Stimulated activated naive B cell treated with anti-CD40 and anti-IgM and Interleukin-4, amounts not matched to agents 10 μg/mL and 1 μg/mL and 100 μg/mL, for 72 hours (primary cell): ENCODE results near the gene L3MBTL2.
A peak's percentile ranks its signal among the peaks of the same experiment; 100 is the strongest.
"Not testable (repeated sequence)": the region's sequence is repeated elsewhere in the genome, so short reads cannot be mapped to it uniquely, and the experiment has no call there.

Source experiments
- ATAC-seq, 2 donors: fragments of 150-1000 bp; cut with Tn5 transposase; replicated peaks; 2 replicates each; pipeline ENCODE4 v1.10.0; 2021; ENCODE audit warnings: moderate library complexity in 1 of 2
- DNase-seq: peaks from one replicate; pipeline ENCODE4 v3.0.0; 2021
- H3K27ac Mint-ChIP-seq: one replicate; pipeline ENCODE4 v1.8.0; 2022; ENCODE audit warnings: mild to moderate bottlenecking, mixed read lengths
- H3K27me3 Mint-ChIP-seq, 2 donors: one replicate each; pipeline ENCODE4 v1.8.0; 2022; ENCODE audit warnings: mixed read lengths in 2 of 2
- H3K36me3 Mint-ChIP-seq, 2 donors: one replicate each; pipeline ENCODE4 v1.8.0; 2022; ENCODE audit warnings: mixed read lengths in 2 of 2, mild to moderate bottlenecking in 1 of 2
- H3K4me1 Mint-ChIP-seq, 2 donors: one replicate each; pipeline ENCODE4 v1.8.0; 2022; ENCODE audit warnings: mixed read lengths in 2 of 2, mild to moderate bottlenecking in 1 of 2
- H3K4me3 Mint-ChIP-seq, 2 donors: one replicate each; pipeline ENCODE4 v1.8.0; 2022; ENCODE audit warnings: mild to moderate bottlenecking in 2 of 2, mixed read lengths in 2 of 2, moderate library complexity in 1 of 2
- H3K9me3 Mint-ChIP-seq, 2 donors: one replicate each; pipeline ENCODE4 v1.8.0; 2022; ENCODE audit warnings: mixed read lengths in 2 of 2, mild to moderate bottlenecking in 1 of 2

Gene L3MBTL2

DNA sequence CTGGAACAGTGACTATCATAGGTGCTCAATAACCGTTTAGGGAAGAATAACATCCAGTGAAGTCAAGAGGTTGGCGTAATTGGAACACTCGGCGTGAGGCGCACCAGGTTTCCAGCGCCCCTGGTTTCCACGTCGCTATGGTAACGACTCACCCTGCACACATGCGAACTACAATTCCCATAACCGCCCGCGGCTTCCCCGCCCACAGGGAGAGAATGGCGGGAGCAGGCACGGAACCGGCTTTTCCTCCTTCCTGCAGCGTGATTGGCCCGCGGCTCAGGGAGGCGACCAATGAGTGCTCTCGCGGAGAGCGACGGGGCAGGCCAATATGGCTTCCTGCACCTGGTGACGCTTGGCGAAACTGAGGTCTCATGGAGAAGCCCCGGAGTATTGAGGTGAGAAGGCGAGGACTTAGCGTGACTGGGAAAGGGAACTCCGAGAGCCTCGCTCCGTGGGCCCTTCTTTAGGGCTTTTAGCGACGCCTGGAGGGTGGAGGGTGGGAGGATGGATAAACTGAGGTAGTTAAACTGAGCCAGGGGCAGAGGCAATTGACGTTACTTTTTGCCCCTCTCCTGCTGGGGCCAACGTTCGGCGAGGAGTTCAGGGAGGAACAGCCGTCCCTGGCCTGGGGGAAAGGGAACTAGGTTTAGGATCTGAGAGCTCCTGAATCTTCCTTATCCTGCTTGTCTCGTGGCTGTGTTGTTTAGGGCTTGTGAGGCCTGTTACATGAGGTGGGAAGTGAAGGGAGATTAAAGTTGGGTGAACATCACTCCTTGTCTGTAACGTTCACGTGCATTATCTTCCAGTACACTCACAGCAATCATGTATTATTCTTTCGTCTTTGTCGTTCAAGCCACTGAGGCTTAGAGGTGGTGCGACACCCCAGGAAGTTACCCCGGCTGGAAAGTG lies at the start of gene L3MBTL2:
L3MBTL2 (plus strand) TSS at position 321 of the 909 bp plus-strand sequence; CDS start at position 372, 51 bp downstream.
- ATAC-seq (peak; percentile 99 to 100), DNase-seq (peak; percentile 97)
- Mint-ChIP-seq H3K27me3 (peaks cover 7 to 14% of the 10 kb centered on the region in 2 donors), H3K4me1 (peaks cover 11 to 37% of the 10 kb centered on the region in 2 donors), H3K36me3 (peaks cover 7 to 16% of the 10 kb centered on the region in 2 donors), H3K27ac (peak within 1 kb of the TSS; percentile 96), H3K4me3 (peak within 1 kb of the TSS; percentile 87 to 88), H3K9me3 (no peaks in the 10 kb centered on the region)

DNA sequence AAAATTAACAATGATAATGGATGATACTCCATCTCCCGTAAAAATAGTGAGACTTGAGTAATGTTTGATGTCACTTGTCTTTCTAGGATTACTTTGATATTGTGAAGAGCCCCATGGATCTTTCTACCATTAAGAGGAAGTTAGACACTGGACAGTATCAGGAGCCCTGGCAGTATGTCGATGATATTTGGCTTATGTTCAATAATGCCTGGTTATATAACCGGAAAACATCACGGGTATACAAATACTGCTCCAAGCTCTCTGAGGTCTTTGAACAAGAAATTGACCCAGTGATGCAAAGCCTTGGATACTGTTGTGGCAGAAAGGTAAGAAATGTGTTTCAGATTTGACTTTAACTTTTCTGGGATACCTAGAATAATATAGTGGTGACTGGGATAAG lies 48.0 kb upstream of the L3MBTL2 start:
- no peak overlapping the region for H3K27ac Mint-ChIP-seq
- no peak overlapping the region for H3K4me3 Mint-ChIP-seq
- no peaks in the 10 kb centered on the region for H3K4me1 Mint-ChIP-seq
- H3K36me3 Mint-ChIP-seq = peaks cover 35 to 60% of the 10 kb centered on the region in 2 donors
- no peak for DNase-seq
- no peak for ATAC-seq
- no peaks in the 10 kb centered on the region for H3K9me3 Mint-ChIP-seq
- H3K27me3 Mint-ChIP-seq = no peaks in the 10 kb centered on the region

DNA sequence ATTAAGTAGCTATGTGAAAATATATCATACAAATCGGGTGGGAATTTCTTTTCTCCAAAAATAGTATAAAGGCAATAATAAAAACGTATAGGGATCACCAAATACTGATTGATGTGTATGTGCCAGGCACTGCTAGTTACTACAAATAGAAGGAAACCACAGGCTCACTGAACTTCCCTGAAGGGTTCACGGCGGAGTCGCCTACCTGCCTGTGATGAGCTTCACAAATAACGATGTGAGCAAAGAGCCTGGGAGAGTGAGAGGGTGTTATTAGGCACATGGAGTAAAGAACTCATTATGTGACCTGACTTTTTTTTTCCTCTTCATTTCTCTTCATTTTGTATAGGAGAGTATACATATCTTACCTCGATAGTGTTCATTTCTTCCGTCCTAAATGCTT lies 36.0 kb upstream of the L3MBTL2 start:
- Mint-ChIP-seq H3K9me3 (no peaks in the 10 kb centered on the region), H3K27ac (peak overlapping the region; percentile 5), H3K27me3 (no peaks in the 10 kb centered on the region), H3K4me1 (no peaks in the 10 kb centered on the region), H3K36me3 (peaks cover 23 to 47% of the 10 kb centered on the region in 2 donors), H3K4me3 (no peak overlapping the region)
- no peak for ATAC-seq
- no peak for DNase-seq

DNA sequence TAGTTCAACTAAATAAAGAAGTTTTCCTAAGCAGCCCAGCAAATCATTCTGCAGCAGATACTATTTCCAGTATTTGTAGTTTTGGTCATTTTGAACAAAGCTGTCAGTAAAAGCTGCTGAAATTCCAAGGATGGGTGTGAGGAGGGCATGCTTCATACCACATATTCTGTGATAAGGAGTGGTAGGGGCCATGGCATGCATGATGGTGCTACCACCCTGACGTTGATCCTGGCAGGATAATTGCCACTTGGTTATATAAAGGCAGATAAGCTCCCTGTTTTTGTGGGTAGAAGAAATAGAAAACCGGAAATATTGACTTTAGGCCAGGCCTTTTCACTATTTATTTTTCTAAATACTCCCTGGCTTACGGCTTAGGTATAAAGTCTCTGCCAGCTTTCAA lies 33.1 kb upstream of the L3MBTL2 start:
- Mint-ChIP-seq H3K36me3 (peaks cover 26 to 55% of the 10 kb centered on the region in 2 donors), H3K27ac (no peak overlapping the region)
- no peak for ATAC-seq

DNA sequence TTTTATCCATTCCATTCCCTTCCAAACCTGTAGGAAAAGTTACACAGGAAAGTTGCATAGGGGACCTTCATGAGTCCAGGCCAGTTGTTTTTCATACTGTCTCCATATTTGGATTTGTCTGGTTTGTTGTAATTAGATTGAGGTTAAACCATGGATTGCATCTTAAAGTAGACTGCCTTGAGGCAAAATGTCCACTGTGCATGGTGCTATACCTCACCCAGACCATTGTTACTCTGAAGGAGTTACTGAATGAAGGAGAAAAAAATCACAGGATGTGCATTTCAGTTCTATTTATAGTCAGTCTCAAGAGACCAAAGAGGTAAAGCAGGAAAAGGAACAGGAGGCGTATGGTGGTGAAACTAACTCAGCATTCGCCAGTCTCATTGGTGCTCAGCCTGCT lies 29.6 kb upstream of the L3MBTL2 start:
- Mint-ChIP-seq H3K4me3 (no peak overlapping the region), H3K4me1 (peaks cover 12 to 13% of the 10 kb centered on the region in 2 donors), H3K27ac (peak overlapping the region; percentile 59), H3K36me3 (peaks cover 34 to 58% of the 10 kb centered on the region in 2 donors), H3K9me3 (no peaks in the 10 kb centered on the region), H3K27me3 (no peaks in the 10 kb centered on the region)
- ATAC-seq (no peak), DNase-seq (no peak)

More for the DNA sequence above, 33.1 kb upstream of the L3MBTL2 start:
- DNase-seq = no peak
- H3K9me3 Mint-ChIP-seq = no peaks in the 10 kb centered on the region
- no peaks in the 10 kb centered on the region for H3K27me3 Mint-ChIP-seq
- peaks cover 0 to 3% of the 10 kb centered on the region in 2 donors for H3K4me1 Mint-ChIP-seq
- H3K4me3 Mint-ChIP-seq = no peak overlapping the region

DNA sequence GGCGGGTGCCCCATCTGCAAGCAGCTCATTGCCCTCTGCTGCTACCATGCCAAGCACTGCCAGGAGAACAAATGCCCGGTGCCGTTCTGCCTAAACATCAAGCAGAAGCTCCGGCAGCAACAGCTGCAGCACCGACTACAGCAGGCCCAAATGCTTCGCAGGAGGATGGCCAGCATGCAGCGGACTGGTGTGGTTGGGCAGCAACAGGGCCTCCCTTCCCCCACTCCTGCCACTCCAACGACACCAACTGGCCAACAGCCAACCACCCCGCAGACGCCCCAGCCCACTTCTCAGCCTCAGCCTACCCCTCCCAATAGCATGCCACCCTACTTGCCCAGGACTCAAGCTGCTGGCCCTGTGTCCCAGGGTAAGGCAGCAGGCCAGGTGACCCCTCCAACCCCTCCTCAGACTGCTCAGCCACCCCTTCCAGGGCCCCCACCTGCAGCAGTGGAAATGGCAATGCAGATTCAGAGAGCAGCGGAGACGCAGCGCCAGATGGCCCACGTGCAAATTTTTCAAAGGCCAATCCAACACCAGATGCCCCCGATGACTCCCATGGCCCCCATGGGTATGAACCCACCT lies 28.0 kb upstream of the L3MBTL2 start:
- peaks cover 16 to 17% of the 10 kb centered on the region in 2 donors for H3K4me1 Mint-ChIP-seq
- H3K4me3 Mint-ChIP-seq = no peak overlapping the region
- H3K36me3 Mint-ChIP-seq = peaks cover 34 to 58% of the 10 kb centered on the region in 2 donors
- DNase-seq (no peak), ATAC-seq (no peak)
- H3K9me3 Mint-ChIP-seq = peaks cover 2 to 4% of the 10 kb centered on the region in 2 donors
- H3K27me3 Mint-ChIP-seq = no peaks in the 10 kb centered on the region
- H3K27ac Mint-ChIP-seq = peak overlapping the region; percentile 20

DNA sequence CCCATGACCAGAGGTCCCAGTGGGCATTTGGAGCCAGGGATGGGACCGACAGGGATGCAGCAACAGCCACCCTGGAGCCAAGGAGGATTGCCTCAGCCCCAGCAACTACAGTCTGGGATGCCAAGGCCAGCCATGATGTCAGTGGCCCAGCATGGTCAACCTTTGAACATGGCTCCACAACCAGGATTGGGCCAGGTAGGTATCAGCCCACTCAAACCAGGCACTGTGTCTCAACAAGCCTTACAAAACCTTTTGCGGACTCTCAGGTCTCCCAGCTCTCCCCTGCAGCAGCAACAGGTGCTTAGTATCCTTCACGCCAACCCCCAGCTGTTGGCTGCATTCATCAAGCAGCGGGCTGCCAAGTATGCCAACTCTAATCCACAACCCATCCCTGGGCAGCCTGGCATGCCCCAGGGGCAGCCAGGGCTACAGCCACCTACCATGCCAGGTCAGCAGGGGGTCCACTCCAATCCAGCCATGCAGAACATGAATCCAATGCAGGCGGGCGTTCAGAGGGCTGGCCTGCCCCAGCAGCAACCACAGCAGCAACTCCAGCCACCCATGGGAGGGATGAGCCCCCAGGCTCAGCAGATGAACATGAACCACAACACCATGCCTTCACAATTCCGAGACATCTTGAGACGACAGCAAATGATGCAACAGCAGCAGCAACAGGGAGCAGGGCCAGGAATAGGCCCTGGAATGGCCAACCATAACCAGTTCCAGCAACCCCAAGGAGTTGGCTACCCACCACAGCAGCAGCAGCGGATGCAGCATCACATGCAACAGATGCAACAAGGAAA lies 27.3 kb upstream of the L3MBTL2 start:
- ATAC-seq = no peak
- no peak for DNase-seq
- peak overlapping the region in 1 of 2 donors; percentile 57 for H3K4me3 Mint-ChIP-seq
- H3K4me1 Mint-ChIP-seq = peaks cover 16 to 17% of the 10 kb centered on the region in 2 donors
- peak overlapping the region; percentile 85 for H3K27ac Mint-ChIP-seq
- H3K9me3 Mint-ChIP-seq = peaks cover 2 to 4% of the 10 kb centered on the region in 2 donors
- H3K27me3 Mint-ChIP-seq = no peaks in the 10 kb centered on the region
- peaks cover 33 to 54% of the 10 kb centered on the region in 2 donors for H3K36me3 Mint-ChIP-seq

DNA sequence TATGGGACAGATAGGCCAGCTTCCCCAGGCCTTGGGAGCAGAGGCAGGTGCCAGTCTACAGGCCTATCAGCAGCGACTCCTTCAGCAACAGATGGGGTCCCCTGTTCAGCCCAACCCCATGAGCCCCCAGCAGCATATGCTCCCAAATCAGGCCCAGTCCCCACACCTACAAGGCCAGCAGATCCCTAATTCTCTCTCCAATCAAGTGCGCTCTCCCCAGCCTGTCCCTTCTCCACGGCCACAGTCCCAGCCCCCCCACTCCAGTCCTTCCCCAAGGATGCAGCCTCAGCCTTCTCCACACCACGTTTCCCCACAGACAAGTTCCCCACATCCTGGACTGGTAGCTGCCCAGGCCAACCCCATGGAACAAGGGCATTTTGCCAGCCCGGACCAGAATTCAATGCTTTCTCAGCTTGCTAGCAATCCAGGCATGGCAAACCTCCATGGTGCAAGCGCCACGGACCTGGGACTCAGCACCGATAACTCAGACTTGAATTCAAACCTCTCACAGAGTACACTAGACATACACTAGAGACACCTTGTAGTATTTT lies 26.6 kb upstream of the L3MBTL2 start:
- Mint-ChIP-seq H3K4me1 (peaks cover 16 to 17% of the 10 kb centered on the region in 2 donors), H3K9me3 (peaks cover 2 to 4% of the 10 kb centered on the region in 2 donors), H3K27me3 (no peaks in the 10 kb centered on the region), H3K4me3 (peak overlapping the region in 1 of 2 donors; percentile 49), H3K27ac (peak overlapping the region; percentile 91), H3K36me3 (peaks cover 28 to 49% of the 10 kb centered on the region in 2 donors)
- no peak for ATAC-seq
- no peak for DNase-seq

DNA sequence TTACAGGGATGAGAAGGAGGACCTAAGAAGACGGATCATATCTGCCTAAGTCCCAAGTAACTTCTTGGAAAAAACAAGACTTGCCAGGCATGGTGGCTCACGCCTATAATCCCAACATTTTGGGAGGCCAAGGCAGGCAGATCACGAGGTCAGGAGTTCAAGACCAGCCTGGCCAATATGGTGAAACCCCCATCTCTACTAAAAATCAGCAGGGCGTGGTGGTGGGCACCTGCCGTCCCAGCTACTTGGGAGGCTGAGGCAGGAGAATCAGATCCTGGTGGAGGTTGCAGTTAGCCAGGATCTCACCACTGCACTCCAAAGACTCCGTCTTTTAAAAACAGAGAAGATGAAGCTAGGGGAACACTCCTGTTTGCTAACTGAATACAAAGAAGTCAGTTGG lies 24.8 kb upstream of the L3MBTL2 start:
- Mint-ChIP-seq H3K4me1 (peaks cover 16 to 17% of the 10 kb centered on the region in 2 donors), H3K36me3 (peaks cover 21 to 47% of the 10 kb centered on the region in 2 donors)
- DNase-seq, H3K4me3 Mint-ChIP-seq, ATAC-seq, H3K27ac Mint-ChIP-seq, H3K9me3 Mint-ChIP-seq, H3K27me3 Mint-ChIP-seq: not testable (repeated sequence)

DNA sequence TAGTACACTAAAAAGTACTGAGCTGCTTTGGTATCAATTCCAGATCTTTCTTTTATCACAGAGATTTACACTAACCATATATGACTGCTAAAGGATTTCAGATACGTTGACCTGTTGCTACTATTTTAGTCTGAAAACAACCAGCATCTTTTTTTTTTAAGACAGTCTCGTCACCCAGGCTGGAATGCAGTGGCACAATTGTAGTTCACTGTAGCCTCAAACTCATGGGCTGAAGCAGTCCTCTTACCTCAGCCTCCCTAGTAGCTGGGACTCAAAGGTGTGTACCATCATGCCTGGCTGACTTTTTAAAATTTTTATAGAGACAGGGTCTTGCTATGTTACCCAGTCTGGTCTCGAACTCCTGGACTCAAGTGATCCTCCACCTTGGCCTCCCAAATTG lies 24.2 kb upstream of the L3MBTL2 start:
- Mint-ChIP-seq H3K4me3 (peak overlapping the region in 1 of 2 donors; percentile 27), H3K27me3 (no peaks in the 10 kb centered on the region), H3K9me3 (peaks cover 2 to 4% of the 10 kb centered on the region in 2 donors), H3K36me3 (peaks cover 19 to 41% of the 10 kb centered on the region in 2 donors), H3K27ac (peak overlapping the region; percentile 80), H3K4me1 (peaks cover 13 to 17% of the 10 kb centered on the region in 2 donors)
- DNase-seq = no peak
- ATAC-seq = no peak

DNA sequence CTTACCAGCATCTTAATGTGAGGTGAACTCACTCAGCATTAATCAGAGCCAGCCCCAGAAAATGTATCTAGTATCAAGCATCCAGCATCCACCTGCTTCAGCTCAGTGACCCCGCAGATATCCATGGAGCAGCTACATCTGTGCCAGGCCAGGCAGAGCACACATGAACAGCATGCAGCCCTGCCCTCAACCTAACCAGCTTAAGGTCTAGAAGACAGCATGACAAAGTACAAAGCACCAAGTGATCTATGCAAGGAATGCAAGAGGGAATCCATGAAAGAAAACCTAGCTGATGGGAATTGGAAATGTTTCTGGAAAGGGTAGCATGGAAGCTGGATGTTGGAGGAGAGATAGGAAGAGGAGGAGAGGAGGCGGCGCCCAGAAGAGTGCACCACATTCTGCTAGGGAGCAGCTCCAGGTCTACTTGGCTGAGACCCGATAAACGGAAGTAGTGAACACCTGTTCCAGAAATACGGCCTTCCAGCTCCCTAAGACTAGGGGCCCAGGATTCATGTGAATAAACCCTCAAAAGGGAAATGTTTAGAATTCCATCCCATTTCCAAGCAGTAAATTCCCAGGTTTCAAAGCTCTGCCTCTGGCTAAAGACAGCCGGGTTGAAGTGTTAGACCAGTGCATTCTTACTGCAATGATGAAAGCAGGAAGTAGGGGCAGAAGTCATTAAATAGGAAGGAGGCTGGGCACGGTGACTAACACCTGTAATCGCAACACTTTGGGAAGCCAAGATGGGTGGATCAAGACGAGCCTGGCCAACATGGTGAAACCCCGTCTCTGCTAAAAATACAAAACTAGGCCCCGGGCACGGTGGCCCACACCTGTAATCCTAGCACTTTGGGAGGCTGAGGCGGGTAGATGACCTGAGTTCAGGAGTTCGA lies 23.5 kb upstream of the L3MBTL2 start:
- Mint-ChIP-seq H3K9me3 (peaks cover 2 to 4% of the 10 kb centered on the region in 2 donors), H3K36me3 (peaks cover 15 to 36% of the 10 kb centered on the region in 2 donors)
- no peak for DNase-seq

DNA sequence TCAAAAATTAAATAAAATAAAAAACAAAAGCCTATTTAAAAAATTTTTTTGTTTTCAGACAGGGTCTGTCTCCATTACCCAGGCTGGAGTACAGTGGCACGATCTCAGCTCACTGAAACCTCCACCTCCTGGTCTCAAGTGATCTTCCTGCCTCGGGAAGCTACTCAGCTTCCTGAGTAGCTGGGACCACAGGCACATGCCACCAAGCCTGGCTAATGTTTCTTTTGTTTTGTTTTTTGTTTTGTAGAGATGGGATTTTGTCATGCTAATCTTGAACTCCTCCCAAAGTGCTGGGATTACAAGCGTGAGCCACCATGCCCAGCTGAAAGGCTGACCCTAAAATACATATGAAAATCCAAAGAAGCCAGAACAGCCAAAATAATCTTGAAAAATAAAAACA lies 20.4 kb upstream of the L3MBTL2 start:
- no peak overlapping the region for H3K27ac Mint-ChIP-seq
- no peak for ATAC-seq
- H3K27me3 Mint-ChIP-seq = no peaks in the 10 kb centered on the region
- H3K9me3 Mint-ChIP-seq = peaks cover 2 to 4% of the 10 kb centered on the region in 2 donors
- no peak for DNase-seq
- peaks cover 0 to 16% of the 10 kb centered on the region in 2 donors for H3K36me3 Mint-ChIP-seq
- H3K4me1 Mint-ChIP-seq = peaks cover 4 to 5% of the 10 kb centered on the region in 2 donors
- H3K4me3 Mint-ChIP-seq = no peak overlapping the region

More for the DNA sequence above, 23.5 kb upstream of the L3MBTL2 start:
- Mint-ChIP-seq H3K4me1 (peaks cover 13 to 17% of the 10 kb centered on the region in 2 donors), H3K4me3 (peak overlapping the region in 1 of 2 donors; percentile 27), H3K27me3 (no peaks in the 10 kb centered on the region), H3K27ac (peak overlapping the region; percentile 80)
- peak in 1 of 2 donors; percentile 19 for ATAC-seq

DNA sequence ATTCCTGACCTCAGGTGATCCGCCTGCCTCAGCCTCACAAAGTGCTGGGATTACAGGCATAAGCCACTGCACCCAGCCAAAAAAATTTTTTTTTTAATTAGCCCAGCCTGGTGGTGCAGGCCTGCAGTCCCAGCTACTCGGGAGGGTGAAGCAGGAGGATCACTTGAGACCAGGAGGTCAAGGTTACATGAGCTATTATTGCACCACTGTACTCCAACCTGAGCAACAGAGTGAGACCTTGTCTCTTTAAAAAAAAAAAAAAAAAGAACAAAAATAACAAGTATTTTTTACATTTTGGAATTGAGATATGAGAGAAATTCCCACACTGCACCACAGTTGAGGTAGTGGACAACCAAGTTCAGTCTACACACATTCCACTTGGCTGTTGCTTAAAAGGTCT lies 13.6 kb upstream of the L3MBTL2 start:
- no peaks in the 10 kb centered on the region for H3K4me1 Mint-ChIP-seq
- no peak overlapping the region for H3K27ac Mint-ChIP-seq
- no peak overlapping the region for H3K4me3 Mint-ChIP-seq
- no peaks in the 10 kb centered on the region for H3K36me3 Mint-ChIP-seq
- no peaks in the 10 kb centered on the region for H3K9me3 Mint-ChIP-seq
- no peak for ATAC-seq
- H3K27me3 Mint-ChIP-seq = no peaks in the 10 kb centered on the region
- DNase-seq = no peak
